K562 (cell line): Measurements from ENCODE around the gene MIDN. TPM values are rescaled to one million over a fixed set of nuclear protein-coding genes. Genes with fewer than 3 reads are reported as not detected.
A peak's percentile ranks its signal among the peaks of the same experiment; 100 is the strongest.

ENCODE experiments used
- ARHGAP35 ChIP-seq: fragments of 450-650 bp; IDR thresholded peaks from 2 replicates; pipeline ENCODE4 v1.6.1; 2018; ENCODE audit not compliant: partially characterized antibody
- ATF3 ChIP-seq, 2 experiments: fragments of 450-650 bp in 1 of 2; sonication (generic) in 1 of 2; formaldehyde crosslinking in 1 of 2; IDR thresholded peaks in 1 of 2; conservative IDR thresholded peaks in 1 of 2; 2 replicates each; pipeline versions ENCODE4 v1.6.1 to v1.8.1; 2016 to 2023; ENCODE audit warnings: mild to moderate bottlenecking in 2 of 2, moderate library complexity in 2 of 2, inconsistent platforms in 1 of 2, missing genetic modification reagents in 1 of 2
- ATF4 ChIP-seq: fragments of 450-650 bp; formaldehyde crosslinking; IDR thresholded peaks from 2 replicates; pipeline ENCODE4 v1.4.0; 2022; ENCODE audit warnings: mild to moderate bottlenecking, moderate library complexity
- ATF6 ChIP-seq: sonication (generic); formaldehyde crosslinking; IDR thresholded peaks from 2 replicates; pipeline ENCODE4 v1.4.0; 2020; ENCODE audit warnings: mild to moderate bottlenecking, missing genetic modification reagents
- BACH1 ChIP-seq: fragments of 200-800 bp; sonication (Bioruptor generic); IDR thresholded peaks from 2 replicates; pipeline ENCODE4 v1.6.1; 2016; ENCODE audit warnings: missing genetic modification characterization, missing compliant biosample characterization
- CREB3L1 ChIP-seq: fragments of 450-650 bp; IDR thresholded peaks from 2 replicates; pipeline ENCODE4 v1.6.1; 2014; ENCODE audit warnings: low read depth, mild to moderate bottlenecking, moderate library complexity, borderline replicate concordance
- GMEB1 ChIP-seq: fragments of 250-450 bp; sonication (Bioruptor Pico); IDR thresholded peaks from 2 replicates; pipeline ENCODE4 v1.4.0; 2020; ENCODE audit warnings: mild to moderate bottlenecking
- ID3 ChIP-seq, 2 experiments: fragments of 250-450 bp in 1 of 2; fragments of 450-650 bp in 1 of 2; sonication (Bioruptor Pico) in 1 of 2; IDR thresholded peaks; 2 replicates each; pipeline versions ENCODE4 v1.6.1 to v1.8.0; 2016 to 2021; ENCODE audit warnings: mild to moderate bottlenecking in 2 of 2, moderate library complexity in 2 of 2, missing compliant biosample characterization in 1 of 2, missing genetic modification characterization in 1 of 2
- MIER1 ChIP-seq: fragments of 450-650 bp; IDR thresholded peaks from 2 replicates; pipeline ENCODE4 v1.6.1; 2016; ENCODE audit warnings: antibody characterized with exemption, mild to moderate bottlenecking, low read depth
- STAG1 ChIP-seq: sonication (generic); formaldehyde crosslinking; IDR thresholded peaks from 2 replicates; pipeline ENCODE4 v1.5.0; 2020; ENCODE audit warnings: missing genetic modification reagents, borderline replicate concordance
- U2AF1 ChIP-seq: fragments of 200-400 bp; formaldehyde crosslinking; optimal IDR thresholded peaks from 2 replicates; pipeline ENCODE3; 2017; ENCODE audit warnings: mild to moderate bottlenecking, low read depth, low read length, moderate library complexity
- XRCC5 ChIP-seq: fragments of 200-400 bp; formaldehyde crosslinking; IDR thresholded peaks from 2 replicates; pipeline ENCODE4 v1.6.1; 2017; ENCODE audit warnings: low read depth, mild to moderate bottlenecking, low read length
- ZNF12 ChIP-seq: sonication (generic); formaldehyde crosslinking; IDR thresholded peaks from 2 replicates; pipeline ENCODE4 v1.4.0; 2020; ENCODE audit warnings: mild to moderate bottlenecking, missing genetic modification reagents
- polyA plus RNA-seq, 8 experiments: library from polyadenylated mRNA; depleted of rRNA in 4 of 8; stranded (reverse) in 5 of 8; unstranded in 3 of 8; fragments of >200 nt; fragmentation: Nextera tagmentation in 2 of 8; fragmentation: Illumina TruSeq in 1 of 8; extraction: Ambion mirVana in 2 of 8; extraction: Trizol in 1 of 8; gene quantifications; 2 replicates each; pipeline versions ENCODE4 v1.2.1 to v1.2.3, GENCODE V29; 2011 to 2014; ENCODE audit warnings: inconsistent platforms in 1 of 8, missing spikeins in 1 of 8
- total RNA-seq, 7 experiments: library from RNA; depleted of rRNA in 6 of 7; stranded (reverse); fragments of >200 nt in 6 of 7; fragmentation: Illumina TruSeq in 2 of 7; extraction: Trizol in 2 of 7; gene quantifications; 2 replicates each; pipeline versions ENCODE4 v1.2.1 to v1.2.3, GENCODE V29; 2011 to 2021; ENCODE audit warnings: low replicate concordance in 1 of 7
- TF ChIP-seq, protein P1 (sequence below): sonication (generic); formaldehyde crosslinking; IDR thresholded peaks from 2 replicates; pipeline ENCODE4 v1.9.0; 2022; ENCODE audit warnings: mild to moderate bottlenecking, missing genetic modification reagents
- TF ChIP-seq, protein P2 (sequence below): fragments of 250-450 bp; sonication (Bioruptor Pico); IDR thresholded peaks from 2 replicates; pipeline ENCODE4 v1.5.0; 2021; ENCODE audit warnings: mild to moderate bottlenecking, borderline replicate concordance

Gene MIDN
- total and polyA plus RNA-seq, 9 of the 15 experiments (the other 6 are each of a cell fraction or from before 2014, with no cell fraction given) = 0.17 to 120 (median 10.1) TPM

DNA sequence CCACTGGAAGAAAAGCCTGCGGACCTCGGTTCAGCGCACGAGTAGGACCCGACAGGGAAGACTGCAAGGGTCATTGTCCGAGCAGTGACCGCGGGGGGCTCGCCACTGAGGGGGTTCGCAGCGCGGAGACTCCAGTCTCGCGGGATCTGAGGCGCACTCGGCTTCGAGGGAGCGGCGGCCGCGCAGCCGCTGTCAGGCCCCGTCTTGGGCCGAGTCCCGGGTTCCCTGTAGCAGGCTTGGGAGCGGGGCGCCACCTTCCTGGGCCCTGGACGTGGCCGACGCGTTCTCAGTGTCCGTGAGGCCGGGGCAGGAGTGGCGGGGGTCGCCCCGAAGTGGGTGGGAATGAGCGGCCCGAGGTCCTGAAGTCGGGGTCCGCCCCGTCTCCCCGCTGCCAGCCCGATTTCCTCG is 26.5 kb downstream of the MIDN start (continued):
- TF ChIP-seq, protein P1, sequence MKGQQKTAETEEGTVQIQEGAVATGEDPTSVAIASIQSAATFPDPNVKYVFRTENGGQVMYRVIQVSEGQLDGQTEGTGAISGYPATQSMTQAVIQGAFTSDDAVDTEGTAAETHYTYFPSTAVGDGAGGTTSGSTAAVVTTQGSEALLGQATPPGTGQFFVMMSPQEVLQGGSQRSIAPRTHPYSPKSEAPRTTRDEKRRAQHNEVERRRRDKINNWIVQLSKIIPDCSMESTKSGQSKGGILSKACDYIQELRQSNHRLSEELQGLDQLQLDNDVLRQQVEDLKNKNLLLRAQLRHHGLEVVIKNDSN = no peak
- TF ChIP-seq, protein P2, sequence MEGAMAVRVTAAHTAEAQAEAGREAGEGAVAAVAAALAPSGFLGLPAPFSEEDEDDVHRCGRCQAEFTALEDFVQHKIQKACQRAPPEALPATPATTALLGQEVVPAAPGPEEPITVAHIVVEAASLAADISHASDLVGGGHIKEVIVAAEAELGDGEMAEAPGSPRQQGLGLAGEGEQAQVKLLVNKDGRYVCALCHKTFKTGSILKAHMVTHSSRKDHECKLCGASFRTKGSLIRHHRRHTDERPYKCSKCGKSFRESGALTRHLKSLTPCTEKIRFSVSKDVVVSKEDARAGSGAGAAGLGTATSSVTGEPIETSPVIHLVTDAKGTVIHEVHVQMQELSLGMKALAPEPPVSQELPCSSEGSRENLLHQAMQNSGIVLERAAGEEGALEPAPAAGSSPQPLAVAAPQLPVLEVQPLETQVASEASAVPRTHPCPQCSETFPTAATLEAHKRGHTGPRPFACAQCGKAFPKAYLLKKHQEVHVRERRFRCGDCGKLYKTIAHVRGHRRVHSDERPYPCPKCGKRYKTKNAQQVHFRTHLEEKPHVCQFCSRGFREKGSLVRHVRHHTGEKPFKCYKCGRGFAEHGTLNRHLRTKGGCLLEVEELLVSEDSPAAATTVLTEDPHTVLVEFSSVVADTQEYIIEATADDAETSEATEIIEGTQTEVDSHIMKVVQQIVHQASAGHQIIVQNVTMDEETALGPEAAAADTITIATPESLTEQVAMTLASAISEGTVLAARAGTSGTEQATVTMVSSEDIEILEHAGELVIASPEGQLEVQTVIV = no peak
- TF ChIP-seq U2AF1 = peak; percentile 13
- TF ChIP-seq CREB3L1 = peak; percentile 76; the same call in 1 of the 2 replicates
- peak; percentile 53 for TF ChIP-seq ARHGAP35
- no peak for TF ChIP-seq BACH1 (tag)
- TF ChIP-seq ATF3 (IDR thresholded peaks at IDR 0.05) = no peak
- no peak for TF ChIP-seq ATF3 (CRISPR knock-in tag; conservative IDR thresholded peaks at IDR 0.05)
- no peak for TF ChIP-seq ATF4 (CRISPR knock-in tag)
- no peak for TF ChIP-seq STAG1
- no peak for TF ChIP-seq GMEB1 (CRISPR knock-in tag)
- no peak for TF ChIP-seq MIER1
- TF ChIP-seq ZNF12 = no peak
- TF ChIP-seq ID3 (CRISPR knock-in tag; IDR thresholded peaks at IDR 0.05) = no peak
- peak; percentile 39; the same call in 1 of the 2 replicates for TF ChIP-seq ID3 (tag; IDR thresholded peaks at IDR 0.05)
- no peak for TF ChIP-seq XRCC5
- peak; percentile 89; the same call in 1 of the 2 replicates for TF ChIP-seq ATF6
